GM12874 (cell line): Measurements from ENCODE around the gene ITPRIPL1.

Source experiments
- CTCF ChIP-seq: IDR thresholded peaks from 2 replicates; pipeline ENCODE4 v1.5.1; 2011; ENCODE audit warnings: low read depth, mild to moderate bottlenecking, control low read depth, low read length, moderate library complexity; ENCODE audit not compliant: insufficient read depth

Gene ITPRIPL1

GRCh38 chr2:96361751-96362150, 36.6 kb downstream of the ITPRIPL1 start:
- TF ChIP-seq CTCF: no peak

DNA sequence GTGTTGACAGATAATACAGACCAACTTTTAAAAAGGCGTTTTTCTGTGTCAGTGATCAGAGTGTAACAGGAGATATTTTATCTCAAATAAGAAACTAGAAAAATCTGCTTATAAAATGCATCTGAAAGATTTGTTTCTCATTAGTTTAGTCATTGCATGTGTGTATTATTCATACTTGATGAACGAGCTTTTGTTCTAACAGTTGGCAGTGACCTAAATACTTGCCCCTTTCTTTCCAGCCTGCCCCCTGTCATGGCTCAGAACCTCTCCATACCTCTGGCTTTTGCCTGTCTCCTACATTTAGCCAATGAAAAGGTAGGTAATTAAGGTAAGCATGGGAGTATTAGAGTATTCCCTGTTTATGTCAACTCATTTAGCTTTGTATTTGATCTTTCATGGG, 44.1 kb downstream of the ITPRIPL1 start:
- no peak for TF ChIP-seq CTCF

- TF ChIP-seq CTCF: no peak
Measured at GRCh38 chr2:96374211-96374951, 49.3 kb downstream of the ITPRIPL1 start.
